Activated CD4-positive, alpha-beta T cell treated with anti-CD3 and anti-CD28 coated beads, Interleukin-2, amount 50 U/mL, for 1 hour (primary cell): ENCODE data around the gene XRCC4.
"Not testable (repeated sequence)": the region's sequence is repeated elsewhere in the genome, so short reads cannot be mapped to it uniquely, and the experiment has no call there.

ENCODE experiments used
- DNase-seq: peaks from one replicate; pipeline ENCODE4 v3.0.0-alpha.2; 2020

XRCC4 gene

GRCh38 chr5:83118976-83119375 lies 41.6 kb downstream of the XRCC4 start:
- no peak for DNase-seq

GRCh38 chr5:83124593-83124992 lies 47.2 kb downstream of the XRCC4 start:
- no peak for DNase-seq

- DNase-seq, result no peak
These were observed 48.2 kb downstream of the XRCC4 start for GRCh38 chr5:83125560-83125959.

DNA sequence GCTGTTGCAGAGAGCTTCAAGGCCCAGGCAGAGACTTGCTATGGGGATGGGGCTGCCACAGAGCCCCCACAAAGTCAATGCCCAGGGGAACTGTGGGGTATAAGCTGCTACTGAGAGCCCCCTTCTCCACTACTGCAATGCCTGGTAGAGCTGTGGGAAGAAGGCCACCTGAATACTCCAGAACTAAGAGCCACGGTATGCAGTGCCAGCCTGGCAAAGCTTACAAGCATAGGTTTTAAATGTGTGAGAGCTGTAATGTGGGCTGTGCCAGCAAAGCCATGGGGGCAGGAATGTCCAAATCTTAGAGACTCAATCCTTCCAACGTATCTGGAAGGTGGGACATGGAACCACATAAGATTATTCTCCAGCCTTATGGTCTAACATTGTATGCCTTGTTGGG lies 49.2 kb downstream of the XRCC4 start:
- no peak for DNase-seq

- DNase-seq, result no peak
These were observed 56.5 kb downstream of the XRCC4 start for GRCh38 chr5:83133797-83134196.

- no peak for DNase-seq
These were observed 65.2 kb downstream of the XRCC4 start for GRCh38 chr5:83142526-83142925.

GRCh38 chr5:83145241-83145640 lies 67.9 kb downstream of the XRCC4 start:
- no peak for DNase-seq

GRCh38 chr5:83145882-83146331 lies 68.6 kb downstream of the XRCC4 start:
- DNase-seq, result no peak

DNA sequence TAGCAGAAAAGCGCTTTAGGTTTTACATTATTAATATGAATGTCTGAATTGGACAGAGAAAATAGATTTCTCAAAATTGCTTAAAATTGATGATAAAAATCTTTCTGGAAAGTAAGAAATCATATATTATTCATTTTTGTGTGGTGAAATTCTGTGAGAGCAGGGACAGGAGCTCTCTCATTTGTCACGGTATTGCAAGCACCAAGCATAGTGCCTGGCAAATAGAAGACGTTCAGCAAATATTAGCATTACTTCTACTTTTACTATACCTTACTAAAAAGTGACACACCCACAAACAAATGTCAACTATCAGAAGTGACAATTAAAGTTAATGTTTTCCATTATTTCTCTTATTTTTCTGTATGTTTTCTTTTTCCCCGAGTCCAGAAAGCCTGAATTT lies 69.1 kb downstream of the XRCC4 start:
- no peak for DNase-seq

DNA sequence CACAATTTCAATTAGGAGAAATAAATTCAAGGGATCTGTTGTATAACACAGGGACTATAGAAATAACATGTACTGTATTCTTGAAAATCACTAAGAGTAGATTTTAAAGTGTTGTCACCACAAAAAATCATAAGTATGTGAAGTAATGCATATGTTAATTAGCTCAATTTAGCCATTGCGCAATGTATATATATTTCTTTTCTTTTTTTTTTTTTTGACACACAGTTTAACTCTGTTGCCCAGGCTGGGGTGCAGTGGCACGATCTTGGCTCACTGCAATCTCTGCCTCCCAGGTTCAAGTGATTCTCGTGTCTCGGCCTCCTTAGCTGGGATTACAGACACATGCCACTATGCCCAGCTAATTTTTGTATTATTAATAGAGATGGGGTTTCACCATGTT lies 70.2 kb downstream of the XRCC4 start:
- DNase-seq, result no peak

DNA sequence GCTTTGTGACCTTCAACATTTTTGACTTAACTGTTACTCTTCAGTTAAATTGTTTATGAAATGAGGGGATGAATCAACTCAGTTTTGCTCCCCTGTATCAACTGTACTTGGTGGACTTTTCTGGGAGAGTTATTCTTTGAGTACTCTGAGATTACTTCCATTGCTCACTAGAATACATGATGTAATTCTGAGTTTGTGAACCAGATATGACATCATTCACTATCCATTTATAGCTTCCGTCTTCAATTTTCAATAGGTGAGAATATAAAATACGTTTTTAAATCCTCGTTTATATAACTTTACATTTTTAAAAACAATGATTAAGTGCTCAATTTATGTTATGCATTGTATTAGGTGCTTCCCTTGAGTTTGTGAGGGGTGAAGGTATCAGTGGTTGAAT lies 71.0 kb downstream of the XRCC4 start:
- no peak for DNase-seq

GRCh38 chr5:83149671-83150070 lies 72.3 kb downstream of the XRCC4 start:
- DNase-seq, result no peak

DNA sequence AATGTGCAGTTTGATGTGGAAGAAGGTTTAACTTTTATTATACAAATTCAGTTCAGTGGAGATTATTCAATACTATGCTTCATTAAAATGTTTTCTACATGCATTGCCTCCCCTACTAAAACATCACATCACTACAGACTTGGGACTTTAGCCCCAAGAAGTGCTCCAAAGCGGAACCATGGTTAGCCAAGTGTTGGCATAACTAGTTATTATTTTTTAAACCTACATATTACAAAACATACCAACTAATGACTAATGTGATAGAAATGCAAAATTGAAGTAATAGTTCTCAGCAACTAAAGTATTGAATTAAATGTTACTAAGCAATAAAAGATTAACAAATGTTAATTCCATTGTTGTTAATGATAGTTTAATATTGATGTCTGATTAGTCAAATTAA lies 74.5 kb downstream of the XRCC4 start:
- DNase-seq, result no peak

DNA sequence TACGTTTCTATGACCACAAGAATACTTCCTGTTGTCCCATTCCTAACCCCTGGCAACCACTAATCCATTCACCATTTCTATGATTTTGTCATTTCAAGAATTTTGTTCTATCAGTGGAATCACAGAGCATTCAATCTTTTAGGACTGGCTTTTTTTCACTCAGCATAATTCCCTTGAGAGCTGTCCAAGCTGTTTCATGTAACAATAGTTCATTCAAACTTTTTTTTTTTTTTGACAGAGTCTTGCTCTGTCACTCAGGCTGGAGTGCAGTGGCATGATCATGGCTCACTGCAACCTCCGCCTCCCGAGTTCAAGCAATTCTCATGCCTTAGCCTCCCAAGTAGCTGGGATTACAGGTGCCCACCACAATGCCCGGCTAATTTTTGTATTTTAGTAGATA lies 75.6 kb downstream of the XRCC4 start:
- DNase-seq, result not testable (repeated sequence)

- no peak for DNase-seq
These were observed 78.7 kb downstream of the XRCC4 start for GRCh38 chr5:83156001-83156400.

GRCh38 chr5:83157163-83157562 lies 79.8 kb downstream of the XRCC4 start:
- no peak for DNase-seq

- no peak for DNase-seq
These were observed 85.3 kb downstream of the XRCC4 start for GRCh38 chr5:83162601-83163000.

DNA sequence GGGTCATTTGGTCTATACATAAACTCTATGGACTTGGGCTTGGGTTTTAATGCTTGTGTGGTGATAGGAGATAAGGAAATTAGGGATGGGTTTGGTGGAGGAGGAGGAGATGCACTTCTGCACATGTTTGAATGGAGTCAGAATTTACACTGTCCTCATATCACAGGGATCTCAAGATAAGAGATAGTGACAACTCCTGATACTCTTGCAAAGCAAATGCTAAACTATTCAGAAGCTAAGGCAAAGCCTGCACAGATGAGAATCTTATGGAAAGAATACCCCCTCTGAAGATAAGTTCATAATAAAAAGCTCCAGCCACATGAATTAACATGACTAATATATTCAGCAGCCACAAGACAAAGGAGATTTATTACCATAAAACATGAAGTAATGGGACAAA lies 90.2 kb downstream of the XRCC4 start:
- DNase-seq, result no peak

- no peak for DNase-seq
These were observed 92.4 kb downstream of the XRCC4 start for GRCh38 chr5:83169571-83170337.

GRCh38 chr5:83172011-83172410 lies 94.7 kb downstream of the XRCC4 start:
- no peak for DNase-seq

DNA sequence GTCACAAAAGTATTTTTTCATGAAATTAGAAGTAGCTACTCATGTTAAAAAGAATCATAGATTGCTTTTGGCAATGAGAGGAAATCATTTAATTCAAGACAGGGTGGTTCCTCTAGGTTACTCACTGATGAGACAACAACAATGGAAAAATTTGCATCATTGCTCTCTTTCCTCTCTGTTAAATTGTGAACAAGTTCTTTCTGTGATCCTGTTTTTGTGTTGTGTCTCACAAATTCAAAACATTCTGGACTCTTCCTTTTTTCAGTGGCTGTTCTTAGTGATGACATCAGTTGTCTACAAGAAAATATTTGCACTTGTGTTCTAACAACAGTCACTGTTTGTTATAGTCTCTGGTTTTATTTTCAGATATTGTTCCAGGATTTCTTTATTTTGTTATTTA lies 95.3 kb downstream of the XRCC4 start:
- DNase-seq, result no peak

GRCh38 chr5:83173826-83174225 lies 96.5 kb downstream of the XRCC4 start:
- DNase-seq, result no peak

- no peak for DNase-seq
These were observed 100.5 kb downstream of the XRCC4 start for GRCh38 chr5:83177803-83178202.

DNA sequence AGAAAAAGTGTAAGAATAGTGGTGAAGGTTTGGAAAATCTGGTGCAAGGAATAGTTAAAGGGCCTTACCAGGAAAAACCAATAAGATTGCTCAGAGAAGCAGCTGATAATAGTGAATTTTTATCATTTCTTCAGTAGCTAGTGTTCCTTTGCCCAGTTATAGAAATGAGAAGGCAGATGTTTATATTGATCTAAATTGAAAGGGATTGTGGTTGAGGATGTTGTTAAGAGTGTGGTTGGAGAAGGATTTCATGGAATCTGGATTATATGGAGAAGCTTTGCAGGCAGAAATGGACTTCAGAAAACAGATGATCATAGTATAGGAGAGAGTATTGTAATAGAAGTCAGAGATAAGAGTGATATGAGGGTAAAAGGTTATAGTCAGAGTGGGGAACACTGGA lies 102.6 kb downstream of the XRCC4 start:
- no peak for DNase-seq

- no peak for DNase-seq
These were observed 107.2 kb downstream of the XRCC4 start for GRCh38 chr5:83184534-83184933.
